HEK293T (cell line): ENCODE measurements around the gene POLN.

Experiments
- CTCF ChIA-PET: fragments of 350-600 bp; formaldehyde crosslinking; extraction: SDS; loops from one replicate; lab custom pipeline; 2021; ENCODE audit warnings: antibody characterized with exemption, inconsistent platforms; lab: Yijun Ruan, JAX
- POLR2A ChIA-PET: fragments of 350-600 bp; formaldehyde crosslinking; extraction: SDS; loops from one replicate; lab custom pipeline; 2020; ENCODE audit warnings: antibody characterized with exemption, inconsistent platforms; lab: Yijun Ruan, JAX
- DNase-seq: peaks from one replicate; pipeline ENCODE4 v3.0.0; 2012; ENCODE audit warnings: mixed read lengths; ENCODE audit errors: extremely low spot score
- ARNT ChIP-seq: fragments of 450-650 bp; IDR thresholded peaks from 2 replicates; pipeline ENCODE4 v1.6.1; 2017; ENCODE audit warnings: mild to moderate bottlenecking
- BHLHE40 ChIP-seq: fragments of 450-650 bp; IDR thresholded peaks from 2 replicates; pipeline ENCODE4 v1.6.1; 2016; ENCODE audit warnings: mild to moderate bottlenecking, moderate library complexity, borderline replicate concordance
- CTBP1 ChIP-seq: fragments of 450-650 bp; IDR thresholded peaks from 2 replicates; pipeline ENCODE4 v1.6.1; 2016; ENCODE audit warnings: borderline replicate concordance
- ELF4 ChIP-seq: fragments of 450-650 bp; IDR thresholded peaks from 2 replicates; pipeline ENCODE4 v1.6.1; 2017; ENCODE audit warnings: antibody characterized with exemption
- FOXA1 ChIP-seq: fragments of 450-650 bp; IDR thresholded peaks from 2 replicates; pipeline ENCODE4 v1.6.1; 2016; ENCODE audit warnings: mild to moderate bottlenecking
- FOXK2 ChIP-seq: fragments of 450-650 bp; IDR thresholded peaks from 2 replicates; pipeline ENCODE4 v1.6.1; 2016; ENCODE audit warnings: mild to moderate bottlenecking
- FOXM1 ChIP-seq: fragments of 450-650 bp; IDR thresholded peaks from 2 replicates; pipeline ENCODE4 v1.6.1; 2017; ENCODE audit warnings: mild to moderate bottlenecking, borderline replicate concordance
- HDGF ChIP-seq: fragments of 450-650 bp; IDR thresholded peaks from 2 replicates; pipeline ENCODE4 v1.6.1; 2017; ENCODE audit warnings: antibody characterized with exemption, borderline replicate concordance
- L3MBTL2 ChIP-seq: fragments of 450-650 bp; conservative IDR thresholded peaks from 2 replicates; pipeline ENCODE4 v1.6.1; 2016; ENCODE audit warnings: mild to moderate bottlenecking
- LEF1 ChIP-seq: fragments of 450-650 bp; IDR thresholded peaks from 2 replicates; pipeline ENCODE4 v1.6.1; 2017; ENCODE audit warnings: mild to moderate bottlenecking, borderline replicate concordance
- NFRKB ChIP-seq: fragments of 450-650 bp; IDR thresholded peaks from 2 replicates; pipeline ENCODE4 v1.6.1; 2016; ENCODE audit warnings: mild to moderate bottlenecking, moderate library complexity
- SP1 ChIP-seq: fragments of 450-650 bp; IDR thresholded peaks from 2 replicates; pipeline ENCODE4 v1.6.1; 2017
- SUZ12 ChIP-seq: fragments of 450-650 bp; IDR thresholded peaks from 2 replicates; pipeline ENCODE4 v1.6.1; 2016; ENCODE audit warnings: mild to moderate bottlenecking
- TARDBP ChIP-seq: fragments of 450-650 bp; IDR thresholded peaks from 2 replicates; pipeline ENCODE4 v1.6.1; 2016
- ZNF384 ChIP-seq: fragments of 450-650 bp; IDR thresholded peaks from 2 replicates; pipeline ENCODE4 v1.6.1; 2016
- TF ChIP-seq, protein P1 (sequence below): fragments of 450-650 bp; IDR thresholded peaks from 2 replicates; pipeline ENCODE4 v1.6.1; 2016

Gene POLN

DNA sequence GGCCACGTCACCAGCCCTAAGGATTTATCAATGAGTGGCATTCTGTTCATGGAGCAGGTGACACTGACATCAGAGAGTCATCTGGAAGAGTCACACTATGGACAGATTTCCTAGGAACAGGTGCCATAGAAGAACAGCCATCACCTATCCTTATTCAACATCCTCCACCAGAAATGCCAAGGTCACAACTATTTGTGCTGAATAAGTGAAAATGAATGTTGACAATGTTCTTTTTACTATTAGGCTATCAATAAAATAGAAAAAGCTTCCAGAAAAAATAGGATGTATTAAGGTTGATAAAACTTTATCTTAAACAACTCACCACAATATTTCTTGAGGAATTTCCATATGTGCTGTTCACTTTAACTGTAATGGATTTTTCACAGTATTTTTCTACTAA, 62.9 kb downstream of the POLN start:
- DNase-seq: no peak
- ChIA-PET CTCF (interaction anchor here (0.7 kb wide), 2 partner anchors 89 to 504 kb away, joined by 3 read pairs; no protein-coding TSS in a partner anchor), POLR2A (no interaction called here)
- TF ChIP-seq SUZ12 (no peak), L3MBTL2 (no peak), HDGF (no peak), NFRKB (no peak), LEF1 (no peak), FOXA1 (no peak), ELF4 (no peak), ZNF384 (no peak), SP1 (no peak), TARDBP (no peak), ARNT (no peak), FOXK2 (no peak), CTBP1 (no peak), BHLHE40 (no peak), FOXM1 (no peak)
- TF ChIP-seq, protein P1, sequence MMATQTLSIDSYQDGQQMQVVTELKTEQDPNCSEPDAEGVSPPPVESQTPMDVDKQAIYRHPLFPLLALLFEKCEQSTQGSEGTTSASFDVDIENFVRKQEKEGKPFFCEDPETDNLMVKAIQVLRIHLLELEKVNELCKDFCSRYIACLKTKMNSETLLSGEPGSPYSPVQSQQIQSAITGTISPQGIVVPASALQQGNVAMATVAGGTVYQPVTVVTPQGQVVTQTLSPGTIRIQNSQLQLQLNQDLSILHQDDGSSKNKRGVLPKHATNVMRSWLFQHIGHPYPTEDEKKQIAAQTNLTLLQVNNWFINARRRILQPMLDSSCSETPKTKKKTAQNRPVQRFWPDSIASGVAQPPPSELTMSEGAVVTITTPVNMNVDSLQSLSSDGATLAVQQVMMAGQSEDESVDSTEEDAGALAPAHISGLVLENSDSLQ: no peak

DNA sequence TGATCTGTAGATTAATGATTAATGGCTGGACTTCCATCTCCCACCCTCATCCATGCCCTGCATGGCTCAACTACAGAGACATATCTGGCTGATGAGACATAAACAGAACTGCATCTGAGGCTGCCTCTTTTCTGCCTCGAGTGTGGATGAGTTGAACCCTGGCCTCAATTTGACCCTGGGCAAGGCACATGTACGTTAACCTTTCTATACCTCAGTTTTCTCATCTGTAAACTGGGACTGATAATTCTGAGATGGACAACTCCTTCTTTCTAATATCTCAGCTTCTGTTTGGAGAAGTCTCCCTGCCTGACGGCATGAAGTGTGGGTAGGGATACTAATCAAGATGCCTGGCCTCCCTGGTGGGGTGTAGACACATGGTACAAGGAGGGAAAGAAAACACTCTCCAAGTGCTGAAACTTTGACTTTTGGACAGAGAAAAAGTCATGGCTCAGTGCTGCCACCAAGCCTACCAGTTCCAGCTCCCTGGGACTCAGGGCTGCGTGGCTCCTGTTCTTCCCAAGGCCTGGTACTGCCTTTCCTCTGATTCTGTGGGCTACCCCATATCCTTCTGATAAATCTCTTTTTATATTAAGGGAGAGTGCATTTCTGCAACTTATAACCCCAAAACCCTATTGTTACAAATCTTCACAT, 64.4 kb downstream of the POLN start:
- ChIA-PET POLR2A (no interaction called here), CTCF (interaction anchor here (0.6 kb wide), 1 partner anchor 168 kb away, joined by 3 read pairs; no protein-coding TSS in a partner anchor)
- TF ChIP-seq FOXK2 (no peak), SP1 (no peak), CTBP1 (no peak), SUZ12 (no peak), L3MBTL2 (no peak), ZNF384 (no peak), LEF1 (no peak), NFRKB (no peak), TARDBP (no peak), FOXA1 (no peak), HDGF (no peak), BHLHE40 (no peak), FOXM1 (no peak)
- TF ChIP-seq, protein P1: no peak
- DNase-seq: no peak

DNA sequence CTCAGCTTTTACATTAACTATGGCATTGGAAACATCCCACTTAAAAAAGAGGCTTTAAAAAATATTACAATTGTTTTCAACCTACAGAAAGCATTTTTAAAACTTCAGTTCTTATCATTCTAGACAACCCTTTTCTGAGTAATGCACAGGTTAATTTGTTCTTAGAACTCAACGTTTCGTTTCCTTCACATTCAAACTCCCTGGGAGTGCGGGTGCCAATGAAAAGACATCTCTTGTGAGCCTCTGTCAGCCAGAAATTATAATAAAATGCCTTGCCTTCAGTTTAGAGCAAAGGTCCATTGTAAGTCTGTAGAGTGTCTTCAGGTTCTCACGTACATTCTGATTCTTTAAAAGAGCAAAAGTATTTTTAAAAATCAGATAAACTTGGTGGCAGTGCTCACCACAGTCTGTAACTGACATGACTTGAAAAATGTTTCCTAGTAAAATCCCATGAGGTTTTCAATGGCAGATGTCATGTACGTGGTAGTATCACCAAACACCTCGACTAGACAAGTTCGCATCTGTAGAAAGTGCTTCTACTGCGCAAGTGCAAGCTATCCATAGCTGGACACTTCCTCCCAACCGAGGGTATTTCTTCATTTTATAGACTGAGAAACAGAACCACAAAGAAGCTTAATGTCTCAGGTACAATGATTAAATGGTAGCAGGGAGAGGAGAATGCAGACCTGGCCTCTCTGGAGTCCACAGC, 65.8 kb downstream of the POLN start:
- no peak for TF ChIP-seq TARDBP
- TF ChIP-seq HDGF: no peak
- TF ChIP-seq SUZ12: no peak
- no peak for TF ChIP-seq ZNF384
- no peak for TF ChIP-seq NFRKB
- no peak for TF ChIP-seq SP1
- TF ChIP-seq, protein P1: no peak
- no peak for TF ChIP-seq L3MBTL2
- no peak for TF ChIP-seq LEF1
- no peak for TF ChIP-seq ARNT
- ChIA-PET CTCF (no interaction called here), POLR2A (no interaction called here)
- no peak for DNase-seq

DNA sequence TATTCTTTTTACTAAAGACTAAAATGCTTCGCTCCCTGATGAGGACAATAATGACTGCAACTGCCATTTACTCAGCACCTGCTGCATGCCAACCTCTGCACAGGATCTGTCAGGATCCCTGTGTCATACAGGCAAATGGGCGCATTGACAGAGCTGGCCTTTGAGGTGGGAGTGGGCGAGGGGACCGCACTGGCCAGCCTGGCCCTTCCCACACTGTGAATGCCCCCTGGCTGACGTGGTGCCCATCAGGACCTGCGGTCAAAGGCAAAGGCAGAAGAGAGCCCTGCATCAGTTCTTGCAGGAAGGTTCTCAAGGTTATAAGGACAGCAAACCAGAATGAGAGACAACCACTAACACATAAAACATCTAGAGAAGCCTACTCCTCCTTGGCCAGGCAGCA, 67.9 kb downstream of the POLN start:
- CTCF ChIA-PET: no interaction called here
- POLR2A ChIA-PET: no interaction called here
- TF ChIP-seq SP1 (no peak), ZNF384 (no peak), NFRKB (no peak), FOXM1 (no peak), CTBP1 (no peak), TARDBP (no peak), HDGF (no peak), BHLHE40 (no peak), LEF1 (no peak), FOXA1 (no peak), ELF4 (no peak), SUZ12 (no peak), L3MBTL2 (no peak), FOXK2 (no peak)
- TF ChIP-seq, protein P1: no peak
- no peak for DNase-seq

DNA sequence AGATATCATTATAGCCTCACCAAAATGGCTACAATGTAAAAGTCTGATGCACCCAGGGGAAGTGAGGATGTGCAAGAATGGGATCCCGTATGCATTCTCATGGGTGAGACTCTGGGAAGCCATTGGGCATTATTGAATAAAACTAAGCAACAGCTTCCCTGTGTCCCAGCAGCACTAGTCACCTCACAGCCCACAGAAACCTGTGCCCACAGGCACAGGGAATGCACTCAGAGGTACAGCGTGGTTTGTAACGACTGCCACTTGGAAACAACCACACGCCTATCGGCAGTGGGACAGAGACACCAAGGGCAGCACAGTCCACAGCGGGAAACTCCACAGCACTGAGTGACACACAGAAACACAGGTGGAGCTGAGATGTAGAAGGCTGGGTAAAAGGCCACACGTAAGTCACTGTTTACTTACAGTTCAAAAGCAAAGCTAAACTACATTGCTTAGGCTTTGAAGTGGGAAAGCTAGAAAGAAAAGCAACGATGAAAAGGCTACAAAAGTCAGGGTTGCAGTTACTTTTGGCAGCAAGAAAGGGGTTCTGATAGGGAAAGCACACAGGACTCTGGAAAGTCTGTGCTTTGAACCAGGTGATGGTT, 69.2 kb downstream of the POLN start:
- TF ChIP-seq SUZ12: no peak
- no peak for TF ChIP-seq NFRKB
- no peak for TF ChIP-seq FOXM1
- no peak for TF ChIP-seq HDGF
- TF ChIP-seq TARDBP: no peak
- no peak for TF ChIP-seq FOXK2
- TF ChIP-seq, protein P1: no peak
- TF ChIP-seq ZNF384: no peak
- TF ChIP-seq ELF4: no peak
- TF ChIP-seq FOXA1: no peak
- TF ChIP-seq BHLHE40: no peak
- TF ChIP-seq LEF1: no peak
- TF ChIP-seq CTBP1: no peak
- no peak for TF ChIP-seq ARNT
- TF ChIP-seq L3MBTL2: no peak
- DNase-seq: no peak
- ChIA-PET CTCF (no interaction called here), POLR2A (no interaction called here)
